RWPE1 (cell line): Measurements from ENCODE around the gene F10.

ENCODE experiments used
- CTCF ChIA-PET: fragments of 350-600 bp; sonication (Branson Sonifier 250); formaldehyde crosslinking; extraction: SDS; loops from one replicate; lab custom pipeline; 2021; lab: Yijun Ruan, JAX
- POLR2A ChIA-PET: fragments of 400-600 bp; formaldehyde crosslinking; extraction: SDS; loops from one replicate; lab custom pipeline; 2020; ENCODE audit warnings: antibody characterized with exemption; ENCODE audit not compliant: low non-redundant PET; lab: Yijun Ruan, JAX
- DNase-seq: peaks from one replicate; pipeline ENCODE4 v3.0.0; 2012; ENCODE audit warnings: low spot score
- H3K27ac ChIP-seq: fragments of 450-650 bp; 2 replicates; pipeline ENCODE4 v1.5.1; 2017
- CTCF ChIP-seq: fragments of 450-650 bp; conservative IDR thresholded peaks from 2 replicates; pipeline ENCODE4 v1.5.1; 2017; ENCODE audit warnings: low read depth, mild to moderate bottlenecking

F10 gene

GRCh38 chr13:113112893-113113845 is 9.4 kb upstream of the F10 start:
- POLR2A ChIA-PET, result no interaction called here
- no peak for DNase-seq
- no peak overlapping the region for H3K27ac ChIP-seq
- TF ChIP-seq CTCF, result no peak
- CTCF ChIA-PET, result no interaction called here

DNA sequence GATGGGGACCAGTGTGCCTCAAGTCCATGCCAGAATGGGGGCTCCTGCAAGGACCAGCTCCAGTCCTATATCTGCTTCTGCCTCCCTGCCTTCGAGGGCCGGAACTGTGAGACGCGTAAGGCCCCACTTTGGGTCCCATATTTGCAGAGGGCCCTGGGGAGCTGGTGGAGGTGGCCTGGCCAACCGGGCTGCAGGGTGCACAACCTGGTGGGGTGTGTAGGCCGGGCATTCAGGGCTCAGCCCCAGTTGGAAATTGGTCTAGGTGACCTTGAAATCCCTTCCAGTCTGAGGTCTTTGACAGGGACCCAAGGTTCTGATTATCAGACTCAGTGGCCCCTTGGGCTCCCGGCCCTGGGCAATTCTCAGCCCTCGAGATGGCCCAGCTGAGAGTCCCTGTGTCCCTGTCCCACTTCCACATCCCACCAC is 8.7 kb upstream of the F10 start:
- ChIA-PET POLR2A (no interaction called here), CTCF (interaction anchor here (0.6 kb wide), 1 partner anchor 269 kb away, joined by 4 read pairs; no protein-coding TSS in a partner anchor)
- H3K27ac ChIP-seq, result no peak overlapping the region
- DNase-seq, result no peak
- TF ChIP-seq CTCF, result no peak

- no peak overlapping the region for H3K27ac ChIP-seq
- ChIA-PET POLR2A (no interaction called here), CTCF (interaction anchor here (0.6 kb wide), 1 partner anchor 268 kb away, joined by 4 read pairs; no protein-coding TSS in a partner anchor)
- TF ChIP-seq CTCF, result no peak
- no peak for DNase-seq
Measured at GRCh38 chr13:113114511-113115362, 7.9 kb upstream of the F10 start.

DNA sequence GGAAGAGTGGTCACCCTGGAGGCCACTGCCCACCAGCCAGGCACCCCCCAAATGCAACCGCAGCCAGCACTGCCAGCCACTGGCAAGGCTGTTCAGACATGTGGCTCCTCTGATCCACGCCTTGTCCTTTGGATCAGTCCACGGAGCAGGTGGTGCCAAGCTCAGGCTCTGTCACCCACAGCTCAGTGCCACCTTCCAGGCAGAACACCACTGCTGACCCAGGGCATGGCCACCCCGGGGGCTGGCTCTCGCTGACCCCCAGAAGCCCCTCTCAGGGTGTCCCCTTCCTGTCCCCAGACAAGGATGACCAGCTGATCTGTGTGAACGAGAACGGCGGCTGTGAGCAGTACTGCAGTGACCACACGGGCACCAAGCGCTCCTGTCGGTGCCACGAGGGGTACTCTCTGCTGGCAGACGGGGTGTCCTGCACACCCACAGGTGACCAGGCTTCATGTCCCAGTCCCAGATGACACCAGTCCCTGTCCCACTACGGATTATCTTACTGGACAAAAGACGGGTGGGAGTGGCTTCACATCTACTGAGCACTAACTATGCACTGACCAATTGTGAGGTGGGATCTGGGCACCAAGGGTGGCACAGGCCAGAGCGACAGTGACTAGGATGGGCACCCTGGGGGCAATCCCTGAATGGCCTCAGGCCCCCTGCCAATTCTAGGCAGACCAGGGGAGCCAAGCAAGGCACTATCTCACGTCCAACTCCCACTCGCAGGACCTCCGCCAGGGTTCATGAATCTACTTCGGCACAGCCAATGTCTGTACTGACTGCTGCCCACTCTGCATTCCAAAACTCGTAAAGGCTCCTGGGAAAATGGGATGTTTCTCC is 7.0 kb upstream of the F10 start:
- H3K27ac ChIP-seq, result no peak overlapping the region
- TF ChIP-seq CTCF, result no peak
- POLR2A ChIA-PET, result no interaction called here
- DNase-seq, result no peak
- CTCF ChIA-PET, result no interaction called here

GRCh38 chr13:113116206-113116800 is 6.3 kb upstream of the F10 start:
- ChIA-PET POLR2A (no interaction called here), CTCF (no interaction called here)

More at GRCh38 chr13:113116206-113116800, 6.3 kb upstream of the F10 start:
- no peak for TF ChIP-seq CTCF
- no peak for DNase-seq
- no peak overlapping the region for H3K27ac ChIP-seq
